HG03520 (cell line): ENCODE data around the gene MYO3A.
"Not testable (repeated sequence)": the region's sequence is repeated elsewhere in the genome, so short reads cannot be mapped to it uniquely, and the experiment has no call there.

Experiments used
- ATAC-seq: cut with Tn5 transposase; IDR thresholded peaks from one replicate; pipeline ENCODE4 v1.9.1; 2021; ENCODE audit warnings: mild to moderate bottlenecking, moderate library complexity; ENCODE audit not compliant: unreplicated experiment

The MYO3A gene

DNA sequence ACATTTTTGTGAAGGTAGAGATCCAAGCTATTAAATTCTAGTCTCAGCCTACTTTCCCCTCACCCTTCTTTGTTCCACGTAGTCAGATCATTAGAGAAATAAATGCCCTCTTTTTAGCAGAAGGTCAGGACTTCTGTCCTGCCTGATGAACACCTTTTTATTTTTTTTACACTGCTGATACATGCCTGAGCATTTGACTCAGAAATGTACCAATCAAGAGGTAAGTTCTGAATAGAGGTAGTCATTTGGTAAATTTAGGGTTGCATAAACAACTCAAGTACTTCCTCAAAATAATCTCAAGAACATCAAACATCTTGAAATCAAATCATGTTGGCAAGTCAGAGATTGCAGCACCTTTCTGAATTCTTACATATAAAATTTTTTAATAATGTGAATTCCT lies 133.7 kb downstream of the MYO3A start:
- no peak for ATAC-seq

DNA sequence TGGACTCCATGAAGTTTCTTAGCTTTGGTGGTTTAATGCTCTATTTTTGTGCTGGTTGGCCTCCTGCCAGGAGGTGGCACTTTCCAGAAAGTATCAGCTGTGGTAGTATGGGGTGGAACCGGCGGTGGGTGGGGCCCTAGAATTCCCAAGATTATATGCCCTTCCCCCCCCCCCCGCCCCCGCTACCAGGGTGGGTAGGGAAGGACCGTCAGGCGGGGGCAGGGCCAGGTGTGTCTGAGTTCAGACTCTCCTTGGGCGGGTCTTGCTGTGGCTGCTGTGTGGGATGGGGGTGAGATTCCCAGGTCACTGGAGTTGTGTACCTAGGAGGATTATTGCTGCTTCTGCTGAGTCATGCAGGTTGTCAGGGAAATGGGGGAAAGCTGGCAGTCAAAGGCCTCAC lies 146.9 kb downstream of the MYO3A start:
- ATAC-seq = not testable (repeated sequence)

DNA sequence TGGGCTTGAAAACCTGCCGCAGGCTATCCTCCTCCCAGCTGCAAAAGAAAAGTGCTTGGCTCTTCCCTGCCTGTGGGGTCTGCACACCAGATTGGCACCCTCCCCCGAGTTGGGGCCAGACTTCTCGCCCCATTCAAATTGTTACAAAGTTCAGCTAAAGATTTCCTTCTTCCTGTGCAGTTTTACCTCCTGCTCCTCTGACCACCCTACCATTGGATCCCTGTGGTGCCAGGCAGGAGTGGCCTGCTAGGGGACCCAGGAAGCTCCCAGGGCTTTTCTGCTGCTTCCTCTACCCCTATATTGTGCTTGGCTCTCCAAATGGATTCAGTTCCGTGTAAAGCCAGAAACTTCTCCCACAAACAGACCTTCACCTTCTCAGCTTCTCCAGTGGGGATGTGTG lies 147.4 kb downstream of the MYO3A start:
- ATAC-seq = no peak

DNA sequence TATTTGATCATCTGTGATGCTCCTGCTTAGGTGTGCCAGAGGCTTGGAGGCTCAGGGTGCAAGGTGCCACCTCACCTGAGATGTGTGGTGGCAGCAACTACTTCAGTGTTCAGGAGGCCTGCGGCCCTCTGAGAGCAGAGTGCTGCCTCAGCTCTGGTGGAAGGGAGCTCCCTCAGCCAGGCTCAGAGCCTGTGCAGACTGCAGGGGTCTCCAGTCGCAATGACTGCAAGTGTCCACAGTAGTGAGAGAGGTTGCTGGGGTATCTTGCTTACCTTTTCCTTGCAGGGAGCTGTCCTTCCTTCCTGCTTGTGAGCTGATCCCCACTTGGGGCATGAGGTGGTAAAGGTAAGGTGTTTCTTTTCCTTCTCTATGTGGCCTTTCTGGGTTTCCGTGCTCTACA lies 151.5 kb downstream of the MYO3A start:
- ATAC-seq = no peak

DNA sequence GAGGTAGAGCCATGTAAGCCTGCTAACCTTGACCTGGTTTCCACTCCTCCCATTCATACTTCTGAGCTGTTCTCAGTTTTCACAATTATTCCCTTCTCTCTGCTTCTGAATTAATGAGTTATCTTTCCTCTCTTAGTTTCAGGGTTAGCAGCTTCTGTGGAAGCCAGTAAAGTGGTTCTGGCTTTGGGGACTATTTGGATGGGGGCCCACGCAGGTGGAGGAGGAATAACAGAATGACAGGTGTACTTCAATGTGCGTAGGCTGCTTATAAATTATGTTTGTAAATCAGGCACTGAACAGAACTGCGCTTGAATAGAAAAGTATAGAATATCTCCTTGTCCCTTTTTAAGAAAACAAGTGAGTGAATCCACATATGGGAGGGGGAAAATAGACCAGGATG lies 153.6 kb downstream of the MYO3A start:
- no peak for ATAC-seq

DNA sequence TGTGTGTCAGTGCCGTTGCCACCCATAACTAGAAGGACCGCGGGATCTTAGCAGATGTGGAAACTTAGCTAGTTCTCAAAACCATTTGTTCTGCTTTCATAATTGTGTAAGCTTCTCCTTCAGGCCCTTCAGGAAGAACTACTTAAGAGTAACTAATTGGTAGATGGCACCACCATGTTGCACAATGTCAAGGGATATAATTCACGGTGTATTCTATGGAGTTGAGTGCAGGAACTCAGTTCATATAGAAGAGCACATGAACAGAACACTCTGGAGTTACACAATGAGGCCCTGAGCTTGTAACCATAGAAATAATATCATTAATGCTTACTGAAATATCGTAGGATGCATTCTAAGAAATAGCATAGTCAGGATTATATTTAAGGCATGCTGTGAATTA lies 156.0 kb downstream of the MYO3A start:
- no peak for ATAC-seq

DNA sequence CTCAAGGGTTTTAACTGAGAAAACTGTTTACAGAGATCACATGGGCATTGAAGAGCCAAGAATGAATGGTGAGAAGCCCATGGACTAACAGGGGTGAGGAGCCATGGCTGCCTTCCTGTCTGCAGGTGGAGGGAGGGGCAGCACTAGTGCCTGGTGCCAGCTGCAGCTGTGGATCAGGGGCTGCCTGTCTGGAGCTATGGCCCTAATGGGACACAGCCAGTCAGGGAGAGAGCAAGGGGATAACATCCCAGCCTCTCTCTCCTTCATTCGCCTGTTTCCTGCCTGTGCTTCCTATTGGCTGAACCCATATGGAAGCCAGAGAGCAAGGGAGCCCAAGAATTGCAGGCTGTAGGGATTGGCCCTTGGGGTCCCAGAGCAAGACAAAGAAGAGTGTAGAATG lies 156.7 kb downstream of the MYO3A start:
- no peak for ATAC-seq

DNA sequence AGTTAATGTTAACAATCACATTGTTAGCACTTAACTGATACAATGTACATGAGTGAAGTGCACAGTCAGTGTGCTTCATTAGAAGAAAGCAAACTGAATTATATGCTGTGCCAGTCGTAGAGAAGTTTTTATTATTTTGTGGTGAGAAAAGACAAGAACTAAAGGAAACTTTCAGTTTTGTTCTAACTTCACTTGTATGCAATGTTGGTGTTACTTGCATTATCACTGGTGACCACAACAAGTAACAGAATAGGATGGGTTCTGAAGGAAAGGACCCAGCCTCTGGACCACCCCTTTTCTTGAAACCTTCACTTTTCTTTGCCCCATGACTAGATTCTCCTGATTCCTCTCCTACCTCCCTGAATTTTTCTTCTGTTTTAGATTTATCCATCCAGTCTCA lies 159.2 kb downstream of the MYO3A start:
- ATAC-seq = no peak

DNA sequence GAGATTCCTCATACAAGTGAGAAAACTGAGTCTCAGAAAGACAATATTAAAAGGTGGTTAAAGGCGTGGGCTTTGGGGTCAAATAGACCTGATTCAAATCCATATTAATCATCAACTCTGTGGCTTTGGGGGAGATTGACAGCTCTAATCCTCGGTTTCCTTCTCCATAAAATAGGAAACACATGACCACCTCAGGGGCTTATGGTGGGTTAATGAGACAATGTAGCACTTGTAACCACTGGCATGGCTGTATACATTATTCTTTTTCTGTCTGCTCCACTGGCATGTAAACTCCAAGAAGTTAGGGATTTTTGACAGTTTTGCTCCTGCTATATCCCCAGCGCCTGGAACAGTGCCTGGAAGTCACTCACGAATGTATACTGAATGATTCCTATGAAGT lies 161.8 kb downstream of the MYO3A start:
- no peak for ATAC-seq

DNA sequence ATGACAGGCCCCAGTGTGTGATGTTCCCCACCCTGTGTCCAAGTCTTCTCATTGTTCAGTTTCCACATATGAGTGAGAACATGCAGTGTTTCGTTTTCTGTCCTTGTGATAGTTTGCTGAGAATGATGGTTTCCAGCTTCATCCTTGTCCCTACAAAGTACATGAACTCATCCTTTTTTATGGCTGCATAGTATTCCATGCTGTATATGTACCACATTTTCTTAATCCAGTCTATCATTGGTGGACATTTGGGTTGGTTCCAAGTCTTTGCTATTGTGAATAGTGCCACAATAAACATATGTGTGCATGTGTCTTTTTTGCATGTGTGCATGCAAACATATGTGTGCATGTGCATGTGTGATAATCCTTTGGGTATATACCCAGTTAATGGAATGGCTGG lies 163.5 kb downstream of the MYO3A start:
- ATAC-seq = not testable (repeated sequence)

DNA sequence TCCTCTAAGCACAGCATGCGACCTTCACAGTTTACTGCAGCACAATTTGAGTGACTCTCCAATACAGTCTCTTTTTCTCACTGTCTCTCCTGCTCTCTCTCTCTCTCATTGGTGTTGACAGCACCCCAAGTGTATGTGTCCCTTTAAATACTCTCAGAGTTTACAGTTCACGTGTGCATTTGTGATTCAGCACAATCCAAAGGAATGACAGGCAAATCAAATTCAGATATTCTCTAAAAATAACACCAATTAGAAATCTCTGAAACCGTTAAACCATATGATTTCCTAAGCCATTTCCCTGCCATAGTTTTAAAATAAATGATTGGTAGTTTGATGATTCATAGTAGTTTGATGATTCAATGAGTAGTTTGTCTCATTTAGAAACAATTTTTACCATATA lies 178.5 kb downstream of the MYO3A start:
- ATAC-seq = no peak

DNA sequence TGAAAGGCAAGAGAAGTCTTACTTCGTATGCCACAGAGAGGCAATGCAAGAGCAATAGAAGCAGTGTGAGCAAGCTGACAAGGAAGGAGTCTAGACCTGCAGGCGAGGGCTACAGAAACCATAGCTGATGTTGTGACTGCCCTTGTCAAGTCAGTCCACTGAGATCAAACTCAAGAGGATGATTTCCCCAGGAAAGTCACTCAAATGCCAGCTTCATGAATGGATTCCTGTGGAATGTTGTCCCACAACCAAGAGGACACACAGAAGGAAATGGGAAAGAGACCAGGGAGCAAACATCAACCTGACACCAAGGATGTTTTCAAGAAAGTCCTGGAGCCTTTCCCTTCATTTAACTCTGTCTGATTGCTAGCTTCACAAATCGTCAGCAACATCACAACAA lies 204.6 kb downstream of the MYO3A start:
- no peak for ATAC-seq

DNA sequence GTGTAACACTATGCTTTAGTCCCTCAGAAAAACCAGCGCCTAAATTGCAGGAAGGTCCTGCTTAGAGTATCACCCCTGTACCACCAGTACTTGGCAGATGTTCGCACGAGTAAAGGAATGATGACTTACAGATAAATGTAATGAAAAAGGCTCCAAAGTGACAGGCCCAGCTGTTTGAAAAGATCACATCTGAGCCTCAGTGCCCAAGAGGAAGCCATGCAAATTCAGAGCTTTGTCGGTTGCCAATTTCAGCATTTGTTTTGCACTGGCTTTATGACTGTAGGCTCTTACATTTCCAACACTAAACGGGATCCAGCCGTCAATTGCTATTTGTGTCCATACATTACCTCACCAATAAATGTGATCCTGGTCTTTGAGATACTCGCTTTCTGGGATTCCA lies 222.0 kb downstream of the MYO3A start:
- no peak for ATAC-seq

DNA sequence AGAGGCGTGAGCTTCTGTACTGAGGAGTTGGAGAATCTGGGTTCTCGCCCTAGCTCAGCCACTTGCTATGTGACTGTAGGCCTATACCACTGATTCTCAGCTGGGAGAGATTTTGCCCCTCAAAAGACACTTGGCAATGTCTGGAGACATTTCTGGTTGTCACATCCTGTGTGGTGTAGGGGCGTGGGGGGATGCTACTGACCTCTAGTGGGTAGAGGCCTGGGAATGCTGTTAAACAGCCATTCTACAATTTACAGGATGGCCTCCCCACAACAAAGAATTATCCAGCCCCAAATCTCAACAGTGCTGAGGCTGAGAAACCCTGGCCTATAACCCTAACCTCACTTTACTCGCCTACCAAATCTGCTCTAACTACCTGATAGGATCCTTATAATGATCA lies 223.7 kb downstream of the MYO3A start:
- ATAC-seq = no peak

DNA sequence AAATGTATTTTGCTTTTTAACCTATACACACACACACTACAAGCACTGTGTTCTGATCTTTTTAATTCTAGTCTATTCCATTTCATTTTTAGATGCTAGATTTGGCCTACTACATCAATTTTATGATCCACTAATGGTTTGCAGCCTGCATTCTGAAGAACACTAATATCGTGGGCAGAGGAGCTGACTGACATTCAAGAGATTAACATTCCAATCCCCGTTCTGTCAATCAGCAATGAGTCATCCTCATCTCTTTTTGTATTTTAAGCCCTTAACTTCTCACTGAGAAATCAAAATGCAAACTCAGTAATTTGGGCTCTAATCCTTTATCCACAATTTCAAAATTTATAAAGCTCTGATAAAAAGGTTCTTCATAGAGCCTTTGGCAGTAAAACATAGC lies 235.4 kb downstream of the MYO3A start:
- no peak for ATAC-seq

DNA sequence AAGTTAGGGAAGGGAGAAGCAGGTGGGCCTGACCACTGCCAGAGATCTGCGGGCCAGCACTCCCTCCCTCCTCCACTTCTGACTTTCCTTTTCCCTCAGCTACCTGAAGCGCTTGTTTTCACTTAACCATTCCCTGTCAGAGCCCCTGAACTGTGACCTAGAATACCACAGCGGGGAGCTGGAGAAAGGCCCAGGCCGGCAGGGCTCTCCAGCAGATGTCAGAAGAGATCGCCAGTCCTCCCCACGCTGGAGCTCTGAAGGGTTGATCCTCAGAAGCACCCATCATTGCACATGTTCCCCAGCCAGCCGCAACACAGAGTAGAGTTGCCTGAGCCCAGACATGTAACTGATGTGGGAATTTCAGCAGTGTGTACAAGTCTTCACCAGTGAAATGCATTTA lies 238.1 kb downstream of the MYO3A start:
- ATAC-seq = no peak

DNA sequence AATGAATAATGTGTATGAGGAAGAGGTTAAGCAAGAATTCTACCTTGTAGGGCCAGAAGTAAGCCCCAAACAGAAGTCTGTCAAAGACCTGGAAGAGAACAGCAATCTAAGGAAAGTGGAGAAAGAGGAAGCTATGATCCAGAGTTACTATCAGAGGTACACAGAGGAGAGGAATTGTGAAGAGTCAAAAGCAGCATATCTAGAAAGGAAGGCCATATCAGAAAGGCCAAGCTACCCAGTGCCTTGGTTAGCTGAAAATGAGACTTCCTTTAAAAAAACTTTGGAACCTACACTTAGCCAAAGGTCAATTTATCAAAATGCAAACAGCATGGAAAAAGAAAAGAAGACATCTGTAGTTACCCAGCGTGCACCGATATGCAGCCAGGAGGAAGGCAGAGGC lies 239.8 kb downstream of the MYO3A start:
- ATAC-seq = no peak

DNA sequence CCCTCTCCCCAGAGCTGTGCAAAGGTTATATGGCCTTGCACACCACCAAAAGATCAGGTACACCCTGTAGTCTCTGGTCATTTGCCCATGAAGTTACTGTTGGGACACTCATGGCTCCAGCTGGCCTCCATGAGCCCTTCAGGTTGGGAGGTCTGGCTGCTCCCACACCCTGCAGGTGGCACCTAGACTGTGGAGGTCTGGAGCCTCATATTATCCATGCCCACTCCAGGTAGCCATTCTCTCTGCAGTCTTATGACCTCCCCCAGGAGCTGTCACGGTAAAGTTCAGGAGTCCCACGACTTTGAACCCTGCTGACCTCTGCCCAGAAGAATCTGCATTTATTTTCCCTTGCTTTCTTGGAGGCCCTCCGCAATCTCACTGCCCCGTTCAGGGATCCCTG lies 243.3 kb downstream of the MYO3A start:
- ATAC-seq = no peak

DNA sequence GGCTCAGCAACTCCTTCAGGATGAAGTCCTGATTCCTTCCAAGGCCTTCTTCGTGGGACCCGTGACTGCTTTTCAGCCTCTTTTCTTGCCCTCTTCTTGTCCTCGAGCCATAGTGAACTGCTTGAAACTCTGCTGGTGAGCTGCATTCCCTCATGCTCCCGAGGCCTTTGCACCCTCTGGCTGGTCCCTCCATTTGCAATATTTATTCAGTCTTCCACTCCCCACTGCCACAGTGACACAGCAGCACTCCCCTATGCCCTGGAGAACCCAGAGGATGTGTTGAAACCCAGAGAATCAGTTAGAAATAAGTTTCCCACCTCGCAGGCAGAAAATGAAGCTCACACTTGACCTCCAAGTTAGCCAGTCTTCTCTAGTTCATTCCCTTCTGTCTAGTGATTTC lies 260.2 kb downstream of the MYO3A start:
- no peak for ATAC-seq

DNA sequence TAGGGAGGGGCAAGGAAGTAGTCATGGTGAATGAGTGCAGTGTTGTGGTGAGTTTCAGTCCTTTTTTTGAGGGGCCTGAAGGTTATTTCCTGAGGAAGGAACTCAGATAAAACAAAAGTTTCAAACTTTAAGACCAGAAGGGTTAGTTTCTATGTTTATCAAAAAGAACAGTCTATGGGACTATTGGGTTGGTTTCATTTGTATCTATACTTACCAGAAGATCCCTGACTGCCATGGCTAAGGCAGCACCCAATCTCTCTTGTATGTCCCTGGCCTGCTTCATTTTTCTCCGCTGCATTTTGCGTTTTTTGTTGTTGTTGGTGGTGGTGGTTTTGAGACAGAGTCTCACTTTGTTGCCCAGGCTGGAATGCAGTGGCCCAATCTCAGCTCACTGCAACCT lies 263.2 kb downstream of the MYO3A start:
- no peak for ATAC-seq

DNA sequence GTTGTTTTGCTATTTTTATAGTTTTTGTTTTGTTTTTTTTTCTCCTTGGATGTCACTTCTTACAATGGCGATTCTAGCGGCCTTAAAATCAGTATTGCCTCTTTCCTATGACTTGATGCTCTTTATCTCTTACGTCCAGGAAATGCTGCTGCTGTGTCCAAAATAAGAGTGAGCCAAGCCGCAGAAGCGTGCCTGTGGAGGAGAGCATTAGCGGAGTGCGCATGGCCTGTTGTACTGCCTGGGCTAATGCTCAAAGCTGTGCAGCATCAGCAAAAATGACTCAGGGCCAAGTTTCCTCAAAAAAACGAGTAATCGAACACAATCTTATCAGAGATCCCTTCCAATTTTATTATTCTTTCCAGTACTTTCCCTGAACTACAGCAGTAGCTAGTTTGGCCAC lies 264.1 kb downstream of the MYO3A start:
- ATAC-seq = no peak

DNA sequence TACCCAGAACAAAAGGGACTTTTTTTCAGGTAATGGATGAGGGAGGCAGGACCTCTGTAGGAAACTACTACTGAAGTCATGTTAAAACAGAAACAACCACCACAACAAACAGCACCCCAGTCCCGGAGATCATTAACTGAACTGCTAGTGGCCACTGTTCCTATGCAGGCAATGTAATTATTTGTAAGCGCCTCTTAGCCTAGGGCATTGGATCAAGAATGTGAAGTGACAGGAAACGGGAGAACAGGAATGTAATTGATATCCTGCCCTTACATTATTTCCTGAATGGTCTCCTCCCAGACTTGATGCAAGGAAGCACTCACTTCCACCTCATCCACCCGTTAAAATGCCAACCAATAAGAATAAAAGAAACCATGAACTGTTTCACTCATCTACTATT lies 265.8 kb downstream of the MYO3A start:
- ATAC-seq = no peak

DNA sequence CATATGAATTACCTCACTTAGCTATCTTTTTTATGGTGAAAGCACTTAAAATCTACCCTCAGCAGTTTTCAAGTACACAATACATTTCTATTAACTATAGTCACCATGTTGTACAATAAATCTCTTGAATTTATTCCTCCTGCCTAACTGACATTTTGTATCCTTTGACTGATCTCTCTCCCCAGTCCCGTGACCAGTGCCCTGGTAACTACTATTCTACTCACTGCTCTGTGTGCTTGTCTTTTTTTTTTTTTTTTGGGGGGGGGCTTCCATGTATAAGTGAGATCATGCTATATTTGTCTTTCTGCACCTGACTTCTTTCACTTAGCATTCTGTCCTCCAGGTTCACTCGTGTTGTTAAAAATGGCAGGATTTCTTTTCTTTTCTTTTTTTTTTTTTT lies 271.2 kb downstream of the MYO3A start:
- ATAC-seq = no peak

DNA sequence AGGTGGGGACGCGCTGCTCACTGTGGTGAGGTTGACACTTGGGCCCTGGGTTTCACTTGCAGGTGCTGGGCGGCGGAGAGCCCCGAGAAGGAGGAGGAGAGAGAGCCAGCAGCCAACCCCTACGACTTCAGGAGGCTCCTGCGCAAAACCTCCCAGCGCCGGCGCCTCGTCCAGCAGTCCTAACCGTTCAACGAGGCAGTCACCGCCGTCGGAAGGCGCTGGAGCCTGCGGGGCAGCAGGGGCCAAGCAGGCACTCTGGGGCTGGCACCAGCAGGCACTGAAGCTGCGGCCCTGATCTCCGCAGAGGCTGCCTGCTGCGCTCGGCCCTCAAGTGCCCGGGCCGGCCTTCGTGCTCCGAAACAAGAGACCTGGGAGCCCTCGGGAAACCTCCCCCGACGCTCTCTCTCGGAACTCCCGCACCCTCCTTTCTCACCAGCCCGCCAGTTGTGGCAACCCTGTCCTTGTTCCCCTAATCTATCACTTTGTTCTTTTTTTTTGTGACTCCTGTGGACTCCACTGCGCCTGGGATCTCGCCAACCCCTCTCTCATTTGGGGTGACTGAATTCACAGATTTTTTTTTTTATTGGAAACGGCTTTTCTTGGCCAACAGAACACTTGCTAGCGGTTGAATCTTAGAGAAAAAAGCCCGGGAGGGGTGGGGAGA lies 277.9 kb downstream of the MYO3A start:
- ATAC-seq = no peak
